ENCODE data around the gene CARHSP1.
A peak's percentile ranks its signal among the peaks of the same experiment; 100 is the strongest.
"Not testable (repeated sequence)": the region's sequence is repeated elsewhere in the genome, so short reads cannot be mapped to it uniquely, and the experiment has no call there.

Gene CARHSP1

DNA sequence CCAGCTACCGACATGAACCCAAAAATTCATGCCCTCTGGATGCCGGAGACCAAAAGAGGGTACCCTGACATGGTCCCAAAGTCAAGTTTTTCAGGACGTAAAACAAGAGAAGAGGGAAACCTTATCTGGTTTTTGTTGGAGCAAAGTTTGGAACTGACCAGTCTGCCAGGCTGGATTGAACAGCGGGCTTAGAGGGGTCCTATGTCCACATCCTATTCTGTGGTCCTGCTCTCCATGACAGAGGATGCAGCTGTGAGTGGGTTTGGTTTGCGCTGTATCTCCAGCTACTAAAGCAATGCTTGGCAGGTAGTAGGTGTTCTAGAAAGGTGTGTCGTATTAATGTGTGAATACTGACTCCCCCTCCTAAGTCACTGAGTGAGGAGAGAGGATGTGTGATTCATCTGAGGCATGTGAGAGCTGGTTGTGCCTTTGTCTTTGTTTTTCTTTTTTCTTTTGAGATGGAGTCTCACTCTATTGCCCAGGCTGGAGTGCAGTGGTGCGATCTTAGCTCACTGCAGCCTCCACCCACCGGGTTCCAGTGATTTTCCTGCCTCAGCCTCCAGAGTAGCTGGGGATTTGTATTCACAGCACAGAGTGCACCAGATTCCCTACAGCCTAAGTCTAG lies 40.2 kb downstream of the CARHSP1 start:
- no peak for DNase-seq (ENCODE audit: low spot score)

DNA sequence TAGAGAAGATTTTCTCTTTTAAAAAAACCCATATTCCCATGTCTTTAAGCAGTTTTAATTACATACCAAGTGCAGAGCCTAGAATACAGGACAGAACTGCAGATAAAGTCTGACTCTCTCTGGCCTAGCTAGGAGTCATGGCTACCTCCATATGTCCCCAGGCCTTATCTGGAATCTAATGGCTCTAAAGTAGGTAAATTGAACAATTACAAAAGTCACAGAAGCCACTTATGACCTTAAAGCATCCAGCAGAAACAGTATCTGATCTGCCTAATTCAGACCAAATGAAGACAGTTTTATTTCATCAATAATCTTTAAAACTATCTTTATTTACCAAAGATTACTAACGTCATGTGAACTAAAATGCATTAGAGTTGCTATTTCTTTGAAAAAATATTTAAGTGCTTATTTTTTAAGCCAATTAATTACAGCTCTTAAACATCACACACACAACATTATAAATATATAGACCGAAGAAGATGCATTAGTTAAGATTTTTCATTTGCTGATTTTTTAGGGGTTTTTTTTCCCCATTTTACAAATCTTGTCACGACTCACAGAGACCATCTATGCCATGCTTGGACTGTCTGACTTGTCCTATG lies 42.4 kb downstream of the CARHSP1 start:
- no peak for DNase-seq (ENCODE audit: low spot score)

DNA sequence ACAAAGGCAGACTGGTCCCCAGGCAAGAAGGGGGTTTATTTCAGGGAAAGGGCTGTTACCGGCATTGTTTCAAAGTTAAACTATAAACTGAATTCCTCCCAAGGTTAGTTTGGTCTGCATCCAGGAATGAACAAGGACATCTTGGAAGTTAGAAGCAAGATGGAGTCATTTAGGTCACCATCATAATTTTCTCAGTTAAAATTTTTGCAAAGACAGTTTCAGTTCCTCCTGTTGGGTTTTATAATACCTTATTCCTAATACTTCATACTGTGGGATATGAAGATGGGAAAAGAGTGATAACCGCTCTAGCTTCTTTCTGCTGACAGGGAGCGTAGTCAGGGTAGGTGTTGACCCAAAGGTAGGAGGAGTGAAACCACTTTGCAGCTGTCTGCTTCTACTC lies 46.4 kb downstream of the CARHSP1 start:
- no peak for DNase-seq (ENCODE audit: low spot score)

DNA sequence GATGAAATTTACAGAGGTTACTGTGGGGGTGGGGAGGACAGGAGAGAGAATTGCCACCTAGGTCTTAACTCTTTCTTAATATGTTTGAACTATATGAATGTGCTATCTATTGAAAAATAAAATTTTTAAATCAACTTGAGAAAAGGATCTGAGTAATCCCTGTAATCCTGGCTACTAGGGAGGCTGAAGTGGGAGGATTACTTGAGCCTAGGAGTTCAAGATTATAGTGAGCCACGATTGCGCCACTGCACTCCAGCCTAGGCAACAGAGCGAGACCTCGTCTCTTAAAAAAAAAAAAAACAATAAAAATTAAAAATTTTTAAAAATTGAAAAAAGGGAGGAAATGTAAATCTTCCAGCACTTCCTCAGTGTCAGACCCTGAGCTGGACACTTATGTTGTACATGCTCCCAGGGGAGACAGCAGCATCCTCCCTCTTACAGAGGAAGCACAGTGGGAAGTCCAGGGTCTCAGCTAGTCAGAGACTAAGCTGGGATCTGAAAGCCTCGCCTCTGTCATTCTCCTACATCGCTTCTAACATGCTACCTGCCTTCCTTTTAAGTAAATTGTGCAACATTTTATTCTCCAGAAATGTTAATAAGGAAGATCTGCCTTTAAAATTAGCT lies 49.3 kb downstream of the CARHSP1 start:
- no peak for DNase-seq (ENCODE audit: low spot score)

DNA sequence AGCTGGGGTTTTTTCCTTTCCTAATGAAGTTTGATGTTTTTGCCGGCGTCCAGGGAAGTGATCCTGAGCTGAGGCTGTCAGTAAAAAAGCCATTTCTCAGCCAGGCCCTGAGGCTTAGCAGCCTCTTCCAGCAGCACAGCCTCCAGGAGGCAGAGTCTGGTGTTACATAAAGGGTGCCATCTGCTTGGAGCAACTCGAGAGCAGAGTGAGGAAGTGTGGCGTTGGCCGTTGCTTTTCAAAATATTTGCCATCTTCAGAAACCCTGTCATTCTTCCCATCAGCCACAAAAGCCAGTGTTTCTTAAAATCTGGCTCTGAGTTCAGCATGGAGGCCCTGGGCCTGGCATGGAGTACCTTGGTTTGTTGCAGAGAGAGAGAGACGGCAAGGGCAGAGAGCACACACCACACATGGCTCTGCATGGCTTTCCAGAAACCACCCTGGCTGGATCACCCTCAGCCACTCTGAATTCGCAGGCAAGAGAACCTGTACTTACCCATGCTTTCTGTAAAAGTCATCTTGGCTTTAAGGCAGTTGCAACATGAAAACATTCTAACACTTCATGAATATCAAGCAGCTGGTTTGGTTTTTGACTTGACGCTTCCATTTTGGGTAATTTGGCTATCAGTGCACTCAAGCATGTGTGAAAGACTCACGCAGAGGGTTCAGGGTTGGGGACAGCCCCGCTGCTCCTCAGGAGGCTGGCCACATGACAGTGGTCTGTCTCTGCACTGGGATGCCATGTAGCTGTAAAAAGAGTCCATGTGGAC lies 50.1 kb downstream of the CARHSP1 start:
- DNase-seq (ENCODE audit: low spot score) = no peak

DNA sequence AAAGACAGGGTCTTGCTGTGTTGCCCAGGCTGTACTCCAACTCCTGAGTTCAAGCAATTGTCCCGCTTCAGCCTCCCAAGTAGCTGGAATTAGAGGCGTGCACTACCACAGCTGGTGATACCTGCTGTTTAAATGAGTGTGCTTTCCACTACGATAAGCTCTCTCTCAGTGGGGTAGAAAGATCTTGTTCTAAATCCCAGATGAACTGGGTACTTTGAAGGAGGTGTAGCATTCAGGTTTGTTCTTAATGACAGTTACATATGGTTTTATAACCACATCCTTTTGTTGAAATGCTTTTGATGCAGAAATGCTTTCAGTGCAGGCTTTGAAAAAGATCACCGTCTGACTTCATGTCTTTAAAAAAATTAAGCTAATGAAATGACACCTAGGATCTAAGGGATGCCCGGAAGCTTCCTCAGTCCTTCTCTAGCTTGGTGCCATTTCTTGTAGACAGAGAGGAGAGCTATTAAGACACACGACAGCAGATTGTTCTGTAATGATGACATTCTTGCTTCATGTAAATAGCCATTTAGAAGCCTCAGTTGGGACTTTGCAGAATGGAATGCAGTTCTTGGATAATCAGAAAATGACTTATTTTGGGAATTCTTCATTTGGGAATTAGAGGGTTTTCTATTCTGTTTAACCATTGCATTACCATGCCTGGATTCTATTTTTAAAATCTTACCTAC lies 51.7 kb downstream of the CARHSP1 start:
- peak; percentile 47 for DNase-seq (ENCODE audit: low spot score)

DNA sequence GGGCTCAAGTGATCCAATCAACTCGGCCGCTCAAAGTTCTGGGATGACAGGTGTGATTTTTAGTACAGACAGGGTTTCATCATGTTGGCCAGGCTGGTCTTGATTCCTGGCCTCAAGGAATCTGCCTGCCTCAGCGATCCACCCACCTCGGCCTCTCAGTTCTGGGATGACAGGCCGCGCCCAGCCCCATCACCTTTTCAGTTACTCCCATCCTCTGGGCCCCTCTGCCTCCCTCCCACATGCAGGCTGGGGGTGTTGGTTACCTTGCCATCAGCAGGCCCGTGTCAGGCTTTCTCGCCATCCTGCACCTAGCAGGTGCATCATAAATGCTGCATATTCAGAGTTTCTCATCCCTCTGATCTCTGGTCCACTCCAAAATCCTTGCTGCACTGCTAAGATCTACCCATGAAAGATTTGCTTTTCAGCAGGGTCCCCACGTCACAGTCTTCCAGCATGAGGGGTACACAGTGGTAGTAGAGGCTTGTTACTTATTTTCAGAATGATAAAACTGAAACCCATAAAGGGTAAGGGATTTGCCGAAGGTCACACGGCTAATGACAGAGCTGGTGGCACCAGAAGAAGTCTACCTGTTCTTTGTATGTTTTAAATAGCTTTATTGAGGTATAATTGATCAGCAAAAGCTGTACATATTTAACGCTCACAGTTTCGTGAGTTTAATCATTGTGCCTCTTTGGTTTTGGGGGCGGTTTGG lies 54.6 kb downstream of the CARHSP1 start:
- DNase-seq (ENCODE audit: low spot score) = no peak

DNA sequence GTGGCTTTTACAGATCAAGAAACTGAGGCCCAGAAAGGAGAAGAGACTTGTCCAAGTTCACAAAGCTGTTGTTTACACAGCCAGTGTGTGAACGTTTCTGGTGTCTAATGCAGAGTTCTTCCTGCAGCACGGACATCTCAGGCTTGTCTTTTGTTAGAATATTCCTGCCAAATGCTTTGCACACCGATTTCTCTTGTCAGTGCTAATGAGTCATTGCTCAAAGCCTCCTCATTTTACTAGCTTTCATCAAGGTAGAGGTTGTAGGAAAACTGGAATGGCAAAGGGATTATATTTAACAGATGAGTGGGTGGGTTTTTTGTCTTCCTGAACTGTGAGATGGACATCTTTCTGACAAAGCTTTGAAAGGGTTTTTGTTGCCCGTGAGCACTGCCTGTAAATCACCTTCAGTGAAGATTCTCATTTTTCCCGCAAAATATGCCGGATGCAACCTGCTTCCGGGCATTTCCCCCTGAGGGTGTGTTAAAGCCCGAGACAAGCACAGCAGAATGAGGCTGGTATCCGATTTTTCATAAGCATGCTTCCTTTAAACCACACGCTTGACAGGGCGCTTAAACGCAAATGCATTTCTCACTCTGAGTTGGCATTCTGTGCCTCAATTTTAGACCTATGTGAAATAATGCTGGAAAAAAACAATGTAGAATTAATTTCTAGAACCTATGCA lies 56.5 kb downstream of the CARHSP1 start:
- no peak for DNase-seq (ENCODE audit: low spot score)

DNA sequence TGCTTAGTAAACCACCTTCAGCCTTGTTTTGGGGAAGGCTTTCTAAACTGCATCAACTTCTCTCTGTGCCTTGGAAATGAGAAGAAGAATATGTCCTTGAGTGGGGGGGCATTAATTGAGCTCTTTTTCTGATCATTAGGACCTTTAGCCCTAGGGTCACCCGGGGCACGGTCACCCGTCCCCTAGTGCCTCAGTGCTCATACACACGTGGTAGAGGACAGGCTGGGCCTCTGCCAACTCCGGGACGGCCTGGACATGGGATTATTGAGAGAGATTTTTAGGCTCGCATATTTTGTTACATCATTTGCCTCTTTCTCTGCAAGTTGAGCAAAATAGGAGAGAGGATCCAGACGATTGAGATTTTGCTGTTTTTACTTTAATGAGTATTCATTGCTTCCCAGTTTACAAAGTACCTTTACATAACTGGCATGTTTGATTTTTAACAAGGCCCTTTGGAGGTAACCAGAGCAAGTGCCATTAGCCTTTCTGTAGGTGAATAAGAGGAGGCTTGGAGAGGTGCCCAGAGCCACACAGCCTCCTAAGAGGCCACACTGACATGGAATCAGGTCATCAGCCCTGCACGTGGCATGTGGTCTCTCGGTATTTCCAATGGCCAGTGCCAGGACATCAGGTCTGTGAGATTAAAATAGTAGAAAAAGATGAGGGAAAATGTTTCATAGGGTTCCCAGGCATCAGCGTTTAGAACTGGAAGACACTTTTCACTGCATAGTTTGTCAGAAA lies 60.0 kb downstream of the CARHSP1 start:
- no peak for DNase-seq (ENCODE audit: low spot score)

DNA sequence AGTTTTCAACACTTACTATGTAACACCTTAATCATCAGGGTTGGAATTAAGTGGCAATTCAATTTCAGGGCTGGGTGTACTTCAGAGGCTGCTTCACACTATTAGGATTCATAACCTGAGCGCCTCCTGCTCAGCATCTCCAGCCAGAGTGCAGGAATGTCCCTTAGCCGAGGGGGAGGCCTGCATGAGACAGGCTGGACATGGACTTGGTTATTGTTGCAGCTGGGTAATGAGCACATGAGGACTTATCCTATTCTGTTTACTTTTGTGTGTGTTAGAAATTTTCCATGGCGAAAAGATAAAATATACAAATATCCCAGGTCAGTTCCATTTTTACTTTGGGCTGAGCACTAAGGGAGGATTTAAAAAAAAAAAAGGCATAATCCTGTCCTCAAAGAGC lies 60.8 kb downstream of the CARHSP1 start:
- DNase-seq (ENCODE audit: low spot score) = no peak

DNA sequence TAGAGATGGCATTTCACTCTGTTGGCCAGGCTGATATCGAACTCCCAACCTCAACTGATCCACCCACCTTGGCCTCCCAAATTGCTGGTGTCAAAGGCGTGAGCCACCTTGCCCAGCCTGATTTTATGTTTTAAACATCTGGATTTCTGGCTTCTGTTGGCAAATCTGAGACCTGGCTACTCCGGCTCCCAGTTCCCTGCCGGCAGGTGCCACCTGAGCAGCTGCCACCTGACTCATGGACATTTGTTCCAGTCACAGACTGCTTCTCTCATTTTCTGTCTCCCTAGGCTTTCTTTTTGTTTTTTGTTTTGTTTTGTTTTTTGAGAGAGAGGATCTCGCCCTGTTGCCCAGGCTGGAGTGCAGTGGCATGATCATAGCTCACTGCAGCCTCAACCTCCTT lies 61.6 kb downstream of the CARHSP1 start:
- no peak for DNase-seq (ENCODE audit: low spot score)

DNA sequence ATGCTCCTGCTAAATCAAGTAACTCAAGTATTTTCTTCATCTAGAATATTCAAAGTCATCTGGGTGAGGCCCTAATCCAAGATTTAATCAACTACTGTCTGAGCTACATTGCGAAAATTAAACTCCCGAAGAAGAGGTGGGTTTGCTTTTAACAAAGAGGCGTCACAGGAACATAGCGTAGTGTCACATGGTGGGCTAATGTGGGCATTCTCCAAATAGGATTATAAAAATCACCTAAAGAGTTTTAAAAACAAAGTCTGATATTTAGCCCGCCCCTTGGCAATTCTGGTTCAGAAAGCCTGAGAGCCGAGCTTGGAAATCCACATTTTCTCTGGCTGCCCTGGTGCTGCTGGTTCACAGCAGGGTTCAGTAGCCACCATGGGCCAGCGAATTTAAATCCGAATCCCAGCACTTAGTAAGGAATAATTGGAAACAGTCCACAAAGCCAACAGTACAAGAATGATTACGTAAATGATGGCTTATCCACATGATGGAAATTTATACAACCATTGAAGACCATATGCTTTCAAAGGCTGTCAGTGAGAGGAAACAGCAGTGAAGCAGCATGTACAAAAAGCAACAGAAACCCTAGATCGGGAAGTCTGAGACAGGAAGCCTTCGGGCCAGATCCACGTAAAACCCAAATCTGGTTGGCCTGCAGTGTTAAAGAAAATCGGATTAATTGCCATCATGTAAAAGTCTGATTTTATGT lies 62.4 kb downstream of the CARHSP1 start:
- no peak for DNase-seq (ENCODE audit: low spot score)

DNA sequence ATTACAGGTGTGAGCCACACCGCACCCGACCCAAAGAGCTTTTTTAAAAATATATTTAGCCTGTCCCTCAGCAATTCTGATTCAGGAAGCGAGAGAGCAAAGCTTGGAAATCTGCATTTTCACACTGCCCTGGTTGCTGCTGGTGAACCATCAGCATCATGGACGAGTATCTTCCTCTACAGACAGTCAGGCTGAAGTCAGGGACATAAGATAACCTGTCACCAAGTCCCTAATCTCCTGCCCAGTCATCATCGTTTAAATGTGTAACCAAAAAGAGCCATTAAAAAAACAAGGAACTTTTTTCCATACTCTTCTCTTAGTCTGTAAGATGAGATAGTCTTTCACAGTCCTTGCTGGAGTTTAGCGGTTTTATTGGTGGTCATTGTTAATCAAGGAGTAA lies 64.5 kb downstream of the CARHSP1 start:
- no peak for DNase-seq (ENCODE audit: low spot score)

DNA sequence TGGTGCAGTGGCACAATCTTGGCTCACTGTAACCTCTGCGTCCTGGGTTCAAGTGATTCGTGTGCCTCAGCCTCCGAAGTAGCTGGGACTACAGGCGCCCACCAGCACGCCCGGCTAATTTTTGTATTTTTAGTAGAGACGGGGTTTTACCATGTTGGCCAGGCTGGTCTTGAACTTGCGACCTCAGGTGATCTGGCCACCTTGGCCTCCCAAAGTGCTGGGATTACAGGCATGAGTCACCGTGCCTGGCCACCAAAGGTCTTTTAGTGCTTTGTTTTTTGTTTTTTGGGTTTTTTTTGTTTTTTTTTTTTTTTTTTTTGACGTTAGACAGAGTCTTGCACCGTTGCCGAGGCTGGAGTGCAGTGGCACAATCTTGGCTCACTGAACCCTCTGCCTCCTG lies 65.1 kb downstream of the CARHSP1 start:
- DNase-seq (ENCODE audit: low spot score) = not testable (repeated sequence)
